WTC11 (cell line): ENCODE measurements around the gene PCNX3.
"Not testable (repeated sequence)": the region's sequence is repeated elsewhere in the genome, so short reads cannot be mapped to it uniquely, and the experiment has no call there.

Source experiments
- CBFB ChIP-seq: sonication (generic); formaldehyde crosslinking; IDR thresholded peaks from 2 replicates; pipeline ENCODE4 v1.8.1; 2022; ENCODE audit warnings: mild to moderate bottlenecking, low read depth, missing genetic modification reagents
- CTCF ChIP-seq: fragments of 200-600 bp; IDR thresholded peaks from 2 replicates; pipeline ENCODE4 v1.8.0; 2022; ENCODE audit warnings: antibody characterized with exemption
- FOXP4 ChIP-seq: sonication (generic); formaldehyde crosslinking; IDR thresholded peaks from 2 replicates; pipeline ENCODE4 v1.8.0; 2022; ENCODE audit warnings: mild to moderate bottlenecking, missing genetic modification reagents
- MXD4 ChIP-seq: fragments of 250-450 bp; sonication (Bioruptor Pico); IDR thresholded peaks from 2 replicates; pipeline ENCODE4 v1.8.0; 2021; ENCODE audit warnings: mild to moderate bottlenecking, moderate library complexity, borderline replicate concordance
- NFE2L1 ChIP-seq: sonication (generic); formaldehyde crosslinking; IDR thresholded peaks from 2 replicates; pipeline ENCODE4 v1.8.1; 2023; ENCODE audit warnings: missing genetic modification reagents
- NFYB ChIP-seq: sonication (generic); formaldehyde crosslinking; conservative IDR thresholded peaks from 2 replicates; pipeline ENCODE4 v1.8.0; 2022; ENCODE audit warnings: low read depth, missing genetic modification reagents
- NR1H2 ChIP-seq: sonication (generic); formaldehyde crosslinking; IDR thresholded peaks from 2 replicates; pipeline ENCODE4 v1.9.0; 2021; ENCODE audit warnings: mild to moderate bottlenecking, moderate library complexity, missing genetic modification reagents
- TEAD4 ChIP-seq: sonication (generic); formaldehyde crosslinking; IDR thresholded peaks from 2 replicates; pipeline ENCODE4 v1.8.0; 2022; ENCODE audit warnings: mild to moderate bottlenecking, missing genetic modification reagents
- ZBTB21 ChIP-seq: sonication (generic); formaldehyde crosslinking; IDR thresholded peaks from 2 replicates; pipeline ENCODE4 v1.8.1; 2023; ENCODE audit warnings: mild to moderate bottlenecking, missing genetic modification reagents, borderline replicate concordance
- TF ChIP-seq, protein P1 (sequence below): sonication (generic); formaldehyde crosslinking; IDR thresholded peaks from 2 replicates; pipeline ENCODE4 v1.8.1; 2022; ENCODE audit warnings: low read depth, mild to moderate bottlenecking, moderate library complexity, missing genetic modification reagents, borderline replicate concordance
- TF ChIP-seq, protein P2 (sequence below): sonication (generic); formaldehyde crosslinking; IDR thresholded peaks from 2 replicates; pipeline ENCODE4 v1.8.1; 2023; ENCODE audit warnings: mild to moderate bottlenecking, missing genetic modification reagents, borderline replicate concordance

DNA sequence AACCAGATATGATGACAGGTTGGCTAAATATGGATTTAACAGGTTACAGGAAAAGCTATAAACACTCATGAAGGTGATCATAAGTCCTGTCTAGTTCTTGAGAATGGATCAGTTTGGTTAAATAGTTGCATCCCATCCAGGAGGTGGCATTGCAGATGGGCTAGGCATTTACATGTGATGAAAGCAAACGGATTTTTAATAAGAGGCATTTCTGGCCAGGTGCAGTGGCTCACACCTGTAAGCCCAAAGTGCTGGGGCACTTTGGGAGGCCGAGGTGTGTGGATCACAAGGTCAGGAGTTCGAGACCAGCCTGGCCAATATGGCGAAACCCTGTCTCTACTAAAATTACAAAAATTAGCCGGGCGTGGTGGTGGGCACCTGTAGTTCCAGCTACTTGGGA is 67.9 kb downstream of the PCNX3 start:
- not testable (repeated sequence) for TF ChIP-seq CTCF; ZBTB21 (CRISPR knock-in tag); NFE2L1 (CRISPR knock-in tag); TEAD4 (CRISPR knock-in tag); NFYB (CRISPR knock-in tag); CBFB (CRISPR knock-in tag); MXD4; FOXP4; NR1H2 (CRISPR knock-in tag)
- TF ChIP-seq, protein P1, sequence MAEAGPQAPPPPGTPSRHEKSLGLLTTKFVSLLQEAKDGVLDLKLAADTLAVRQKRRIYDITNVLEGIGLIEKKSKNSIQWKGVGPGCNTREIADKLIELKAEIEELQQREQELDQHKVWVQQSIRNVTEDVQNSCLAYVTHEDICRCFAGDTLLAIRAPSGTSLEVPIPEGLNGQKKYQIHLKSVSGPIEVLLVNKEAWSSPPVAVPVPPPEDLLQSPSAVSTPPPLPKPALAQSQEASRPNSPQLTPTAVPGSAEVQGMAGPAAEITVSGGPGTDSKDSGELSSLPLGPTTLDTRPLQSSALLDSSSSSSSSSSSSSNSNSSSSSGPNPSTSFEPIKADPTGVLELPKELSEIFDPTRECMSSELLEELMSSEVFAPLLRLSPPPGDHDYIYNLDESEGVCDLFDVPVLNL (CRISPR knock-in tag): not testable (repeated sequence)
- TF ChIP-seq, protein P2, sequence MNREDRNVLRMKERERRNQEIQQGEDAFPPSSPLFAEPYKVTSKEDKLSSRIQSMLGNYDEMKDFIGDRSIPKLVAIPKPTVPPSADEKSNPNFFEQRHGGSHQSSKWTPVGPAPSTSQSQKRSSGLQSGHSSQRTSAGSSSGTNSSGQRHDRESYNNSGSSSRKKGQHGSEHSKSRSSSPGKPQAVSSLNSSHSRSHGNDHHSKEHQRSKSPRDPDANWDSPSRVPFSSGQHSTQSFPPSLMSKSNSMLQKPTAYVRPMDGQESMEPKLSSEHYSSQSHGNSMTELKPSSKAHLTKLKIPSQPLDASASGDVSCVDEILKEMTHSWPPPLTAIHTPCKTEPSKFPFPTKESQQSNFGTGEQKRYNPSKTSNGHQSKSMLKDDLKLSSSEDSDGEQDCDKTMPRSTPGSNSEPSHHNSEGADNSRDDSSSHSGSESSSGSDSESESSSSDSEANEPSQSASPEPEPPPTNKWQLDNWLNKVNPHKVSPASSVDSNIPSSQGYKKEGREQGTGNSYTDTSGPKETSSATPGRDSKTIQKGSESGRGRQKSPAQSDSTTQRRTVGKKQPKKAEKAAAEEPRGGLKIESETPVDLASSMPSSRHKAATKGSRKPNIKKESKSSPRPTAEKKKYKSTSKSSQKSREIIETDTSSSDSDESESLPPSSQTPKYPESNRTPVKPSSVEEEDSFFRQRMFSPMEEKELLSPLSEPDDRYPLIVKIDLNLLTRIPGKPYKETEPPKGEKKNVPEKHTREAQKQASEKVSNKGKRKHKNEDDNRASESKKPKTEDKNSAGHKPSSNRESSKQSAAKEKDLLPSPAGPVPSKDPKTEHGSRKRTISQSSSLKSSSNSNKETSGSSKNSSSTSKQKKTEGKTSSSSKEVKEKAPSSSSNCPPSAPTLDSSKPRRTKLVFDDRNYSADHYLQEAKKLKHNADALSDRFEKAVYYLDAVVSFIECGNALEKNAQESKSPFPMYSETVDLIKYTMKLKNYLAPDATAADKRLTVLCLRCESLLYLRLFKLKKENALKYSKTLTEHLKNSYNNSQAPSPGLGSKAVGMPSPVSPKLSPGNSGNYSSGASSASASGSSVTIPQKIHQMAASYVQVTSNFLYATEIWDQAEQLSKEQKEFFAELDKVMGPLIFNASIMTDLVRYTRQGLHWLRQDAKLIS (CRISPR knock-in tag): not testable (repeated sequence)
